Immature natural killer cell (primary cell): ENCODE results near the gene IL32. TPM values are rescaled to one million over a fixed set of nuclear protein-coding genes. Genes with fewer than 3 reads are reported as not detected.

Source experiments
- DNase-seq, 3 donors: peaks; one replicate each; pipeline ENCODE4 v3.0.0; 2022; ENCODE audit warnings: mixed read lengths in 1 of 3
- H3K27ac Mint-ChIP-seq, 6 donors: one replicate each; pipeline ENCODE4 v1.8.0; 2020; ENCODE audit warnings: mixed read lengths in 6 of 6, mild to moderate bottlenecking in 5 of 6, inconsistent platforms in 4 of 6, moderate library complexity in 3 of 6
- H3K27me3 Mint-ChIP-seq, 3 donors: one replicate each; pipeline ENCODE4 v1.8.0; 2020 to 2021; ENCODE audit warnings: low read depth in 3 of 3, mild to moderate bottlenecking in 3 of 3, mixed read lengths in 3 of 3, moderate library complexity in 3 of 3, inconsistent platforms in 1 of 3
- H3K36me3 Mint-ChIP-seq, 3 donors: one replicate each; pipeline ENCODE4 v1.8.0; 2020; ENCODE audit warnings: mixed read lengths in 3 of 3, inconsistent platforms in 2 of 3, mild to moderate bottlenecking in 2 of 3
- H3K4me1 Mint-ChIP-seq, 2 donors: one replicate each; pipeline ENCODE4 v1.8.0; 2020; ENCODE audit warnings: inconsistent platforms in 2 of 2, mild to moderate bottlenecking in 2 of 2, mixed read lengths in 2 of 2, moderate library complexity in 1 of 2
- H3K4me3 Mint-ChIP-seq, 5 donors: one replicate each; pipeline ENCODE4 v1.8.0; 2020; ENCODE audit warnings: mild to moderate bottlenecking in 5 of 5, mixed read lengths in 5 of 5, inconsistent platforms in 3 of 5, moderate library complexity in 3 of 5
- H3K9me3 Mint-ChIP-seq, 6 donors: one replicate each; pipeline ENCODE4 v1.8.0; 2020; ENCODE audit warnings: mild to moderate bottlenecking in 6 of 6, mixed read lengths in 6 of 6, inconsistent platforms in 4 of 6, moderate library complexity in 3 of 6
- polyA plus RNA-seq, 3 donors: library from polyadenylated mRNA; unstranded; fragments of 300-500 nt; fragmentation: Illumina TruSeq; gene quantifications; one replicate each; pipeline ENCODE4 v1.2.3, GENCODE V29; 2021

Gene IL32
- polyA plus RNA-seq, 3 donors from 2014 or later = 878 to 1,331 (median 944) TPM

DNA sequence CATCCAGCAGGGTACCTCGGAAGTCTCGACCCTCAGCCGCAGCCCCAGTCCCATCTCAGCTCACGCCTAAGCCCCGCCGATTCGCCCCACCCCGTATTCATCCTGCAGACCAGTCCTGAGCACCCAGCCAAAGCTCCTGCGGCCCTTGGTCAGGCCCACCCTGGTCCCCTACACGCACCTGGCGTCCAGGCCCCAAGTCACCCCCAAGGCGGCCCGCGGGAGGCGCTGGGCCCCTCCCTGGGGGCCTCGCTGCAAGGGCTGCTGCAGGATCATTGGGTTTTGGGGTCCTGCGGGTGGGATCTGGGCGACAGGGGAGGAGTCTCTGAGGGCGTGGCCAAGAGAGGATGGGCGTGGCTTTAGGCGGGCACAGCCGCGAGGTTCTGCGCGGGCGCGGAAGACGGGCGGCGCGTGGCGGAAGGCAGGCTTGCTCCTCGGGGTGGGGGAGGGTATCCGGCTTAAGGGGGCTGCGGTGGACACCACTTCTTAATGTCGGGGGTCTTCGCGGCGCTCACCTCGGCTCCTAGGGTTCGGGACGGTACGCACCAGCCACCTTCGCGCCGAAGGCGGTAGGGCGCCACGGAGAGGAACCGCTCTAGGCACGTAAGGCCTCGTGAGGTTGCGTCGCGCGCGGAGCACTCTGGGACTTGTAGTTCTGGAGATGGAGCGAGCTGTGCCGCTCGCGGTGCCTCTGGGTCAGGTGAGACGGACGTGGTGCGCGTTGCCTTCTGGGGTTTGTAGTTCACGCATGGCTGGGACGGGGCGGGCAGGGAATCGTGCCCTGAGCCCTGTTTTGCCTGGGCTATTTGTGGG lies 41.6 kb upstream of the IL32 start, which contains the start of the genes HCFC1R1 and THOC6:
Gene HCFC1R1 (minus strand): TSS at position 274 of the 810 bp plus-strand sequence. CDS start 1 bp downstream, at position 273.
Gene THOC6 (plus strand): TSS at position 367 of the 810 bp plus-strand sequence. CDS start 292 bp downstream, at position 659.
- peak within 1 kb of the TSS; percentile 79 to 96 (median 94) for H3K27ac Mint-ChIP-seq
- peaks cover 45% of the 10 kb centered on the region in 2 donors for H3K4me1 Mint-ChIP-seq
- H3K36me3 Mint-ChIP-seq = peaks cover 3 to 15% (median 4%) of the 10 kb centered on the region in 3 donors
- DNase-seq = peak; percentile 92
- peak within 1 kb of the TSS; percentile 86 to 94 (median 90) for H3K4me3 Mint-ChIP-seq
- peaks cover 3 to 11% (median 9%) of the 10 kb centered on the region in 3 donors for H3K27me3 Mint-ChIP-seq
- H3K9me3 Mint-ChIP-seq = no peaks in the 10 kb centered on the region

- peak overlapping the region in 1 of 5 donors; percentile 4 for H3K4me3 Mint-ChIP-seq
- peaks cover 7 to 12% (median 8%) of the 10 kb centered on the region in 3 donors for H3K27me3 Mint-ChIP-seq
- peaks cover 4 to 15% (median 7%) of the 10 kb centered on the region in 3 donors for H3K36me3 Mint-ChIP-seq
- H3K4me1 Mint-ChIP-seq = peaks cover 45 to 47% of the 10 kb centered on the region in 2 donors
- DNase-seq = no peak
- no peaks in the 10 kb centered on the region for H3K9me3 Mint-ChIP-seq
- no peak overlapping the region for H3K27ac Mint-ChIP-seq
Measured at GRCh38 chr16:3025032-3026002, 40.1 kb upstream of the IL32 start.

GRCh38 chr16:3026003-3026378 lies 39.4 kb upstream of the IL32 start:
- no peaks in the 10 kb centered on the region for H3K9me3 Mint-ChIP-seq
- H3K4me3 Mint-ChIP-seq = no peak overlapping the region
- no peak overlapping the region for H3K27ac Mint-ChIP-seq
- DNase-seq = no peak
- peaks cover 40 to 43% of the 10 kb centered on the region in 2 donors for H3K4me1 Mint-ChIP-seq
- H3K36me3 Mint-ChIP-seq = peaks cover 4 to 15% (median 7%) of the 10 kb centered on the region in 3 donors
- peaks cover 8 to 12% (median 9%) of the 10 kb centered on the region in 3 donors for H3K27me3 Mint-ChIP-seq

- peak overlapping the region in 1 of 6 donors; percentile 24 for H3K27ac Mint-ChIP-seq
- peaks cover 4 to 15% (median 7%) of the 10 kb centered on the region in 3 donors for H3K36me3 Mint-ChIP-seq
- no peak overlapping the region for H3K4me3 Mint-ChIP-seq
- DNase-seq = no peak
- peaks cover 32 to 36% of the 10 kb centered on the region in 2 donors for H3K4me1 Mint-ChIP-seq
- peaks cover 0 to 1% (median 0%) of the 10 kb centered on the region in 6 donors for H3K9me3 Mint-ChIP-seq
- peaks cover 5 to 10% (median 9%) of the 10 kb centered on the region in 3 donors for H3K27me3 Mint-ChIP-seq
Measured at GRCh38 chr16:3026609-3027488, 38.6 kb upstream of the IL32 start.

DNA sequence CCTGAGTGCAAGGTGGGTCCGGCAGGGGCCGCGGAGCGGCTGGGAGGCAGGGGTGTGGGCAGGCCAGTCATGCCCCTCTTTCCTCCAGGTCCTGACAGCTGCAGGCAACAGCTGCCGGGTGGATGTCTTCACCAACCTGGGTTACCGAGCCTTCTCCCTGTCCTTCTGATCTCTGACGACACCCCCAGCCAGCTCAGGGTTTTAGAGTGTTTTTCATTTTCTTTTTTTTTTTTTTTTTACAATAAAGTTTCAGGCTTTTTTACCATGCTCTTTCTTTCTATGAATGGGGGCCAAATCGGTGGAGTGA lies 38.0 kb upstream of the IL32 start:
- no peak overlapping the region for H3K27ac Mint-ChIP-seq
- peaks cover 26 to 30% of the 10 kb centered on the region in 2 donors for H3K4me1 Mint-ChIP-seq
- H3K27me3 Mint-ChIP-seq = peaks cover 6 to 11% (median 10%) of the 10 kb centered on the region in 3 donors
- DNase-seq = no peak
- peaks cover 0 to 1% (median 0%) of the 10 kb centered on the region in 6 donors for H3K9me3 Mint-ChIP-seq
- H3K4me3 Mint-ChIP-seq = no peak overlapping the region
- peaks cover 4 to 15% (median 7%) of the 10 kb centered on the region in 3 donors for H3K36me3 Mint-ChIP-seq

DNA sequence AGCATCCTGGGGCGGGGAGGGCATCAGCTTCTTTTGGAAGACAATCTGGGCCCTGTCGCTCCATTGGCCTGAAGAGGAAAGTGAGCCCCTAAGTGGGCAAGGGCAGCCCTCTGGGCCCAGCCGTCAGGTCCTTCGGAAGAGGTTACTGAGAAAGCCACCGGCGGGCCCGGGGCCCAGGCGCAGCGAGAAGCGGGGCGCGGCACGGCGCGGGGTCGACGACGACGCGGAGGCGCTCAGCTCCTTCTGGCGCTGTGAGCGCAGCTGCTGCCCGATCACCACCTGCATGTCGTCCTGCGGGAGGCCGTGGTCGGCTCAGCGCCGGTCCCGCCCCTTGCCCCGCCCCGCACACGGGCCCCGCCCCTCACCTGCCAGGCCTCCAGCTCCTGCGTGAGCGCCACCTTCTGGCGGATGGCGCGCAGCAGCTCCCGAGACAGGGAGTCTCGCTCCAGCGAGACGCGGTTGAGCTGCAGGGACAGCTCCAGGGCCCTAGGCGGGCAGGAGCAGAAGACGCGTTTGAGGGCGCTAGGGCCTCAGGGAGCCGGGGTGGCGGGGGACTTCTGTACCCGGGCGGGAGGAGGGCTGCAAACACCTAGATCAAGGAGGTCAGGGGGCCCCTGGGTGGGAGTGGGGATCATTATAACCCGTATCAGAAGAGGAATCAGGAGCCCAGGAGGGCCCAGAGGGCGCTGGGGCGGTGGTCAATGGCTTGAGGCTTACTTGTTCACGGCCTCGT lies 37.3 kb upstream of the IL32 start:
- peaks cover 10 to 17% (median 14%) of the 10 kb centered on the region in 3 donors for H3K27me3 Mint-ChIP-seq
- peaks cover 19 to 23% of the 10 kb centered on the region in 2 donors for H3K4me1 Mint-ChIP-seq
- H3K36me3 Mint-ChIP-seq = peaks cover 4 to 15% (median 7%) of the 10 kb centered on the region in 3 donors
- H3K4me3 Mint-ChIP-seq = peak overlapping the region in 2 of 5 donors; percentile 33 to 44
- H3K27ac Mint-ChIP-seq = no peak overlapping the region
- peaks cover 0 to 1% (median 0%) of the 10 kb centered on the region in 6 donors for H3K9me3 Mint-ChIP-seq
- DNase-seq = peak; percentile 73 to 75 (median 75)

DNA sequence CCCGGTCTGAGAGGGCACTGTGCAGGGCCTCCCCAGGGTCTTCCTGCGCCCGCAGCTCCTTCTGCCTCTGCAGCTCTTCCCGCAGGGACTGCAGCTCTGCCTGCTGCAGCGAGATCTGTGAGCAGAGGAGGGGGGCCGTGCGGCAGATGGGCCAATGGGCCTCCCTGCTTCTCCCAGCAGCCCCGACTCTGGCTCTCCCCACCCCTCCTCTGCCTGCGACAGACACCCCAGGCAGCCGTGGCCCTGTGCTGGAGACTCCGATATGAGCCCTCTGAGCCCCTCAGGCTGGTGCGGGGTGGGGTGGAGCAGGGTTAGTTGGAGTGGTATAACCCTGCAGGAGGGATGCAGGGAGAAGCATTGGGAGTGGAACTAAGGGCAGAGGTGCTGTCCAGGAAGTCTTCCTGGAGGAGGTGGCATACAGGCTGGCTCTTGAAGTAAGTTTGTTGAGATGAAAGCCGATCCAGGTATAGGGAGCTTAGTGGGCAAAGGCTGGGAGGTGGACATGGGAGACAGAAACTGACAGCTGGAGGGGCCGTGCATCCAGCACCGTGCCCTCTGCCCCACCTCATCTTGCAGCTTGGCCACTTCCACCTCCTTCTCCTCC lies 36.6 kb upstream of the IL32 start:
- H3K4me1 Mint-ChIP-seq = peaks cover 13 to 17% of the 10 kb centered on the region in 2 donors
- H3K36me3 Mint-ChIP-seq = peaks cover 4 to 15% (median 7%) of the 10 kb centered on the region in 3 donors
- no peak overlapping the region for H3K4me3 Mint-ChIP-seq
- H3K27ac Mint-ChIP-seq = no peak overlapping the region
- H3K27me3 Mint-ChIP-seq = peaks cover 14 to 21% (median 20%) of the 10 kb centered on the region in 3 donors
- DNase-seq = no peak
- peaks cover 0 to 1% (median 0%) of the 10 kb centered on the region in 6 donors for H3K9me3 Mint-ChIP-seq

GRCh38 chr16:3029491-3030221 lies 35.8 kb upstream of the IL32 start:
- Mint-ChIP-seq H3K4me1 (peaks cover 6 to 11% of the 10 kb centered on the region in 2 donors), H3K27me3 (peaks cover 13 to 24% (median 23%) of the 10 kb centered on the region in 3 donors), H3K27ac (no peak overlapping the region), H3K9me3 (peaks cover 0 to 1% (median 0%) of the 10 kb centered on the region in 6 donors), H3K4me3 (peak overlapping the region in 4 of 5 donors; percentile 1 to 68 (median 18)), H3K36me3 (peaks cover 4 to 12% (median 4%) of the 10 kb centered on the region in 3 donors)
- DNase-seq = no peak

DNA sequence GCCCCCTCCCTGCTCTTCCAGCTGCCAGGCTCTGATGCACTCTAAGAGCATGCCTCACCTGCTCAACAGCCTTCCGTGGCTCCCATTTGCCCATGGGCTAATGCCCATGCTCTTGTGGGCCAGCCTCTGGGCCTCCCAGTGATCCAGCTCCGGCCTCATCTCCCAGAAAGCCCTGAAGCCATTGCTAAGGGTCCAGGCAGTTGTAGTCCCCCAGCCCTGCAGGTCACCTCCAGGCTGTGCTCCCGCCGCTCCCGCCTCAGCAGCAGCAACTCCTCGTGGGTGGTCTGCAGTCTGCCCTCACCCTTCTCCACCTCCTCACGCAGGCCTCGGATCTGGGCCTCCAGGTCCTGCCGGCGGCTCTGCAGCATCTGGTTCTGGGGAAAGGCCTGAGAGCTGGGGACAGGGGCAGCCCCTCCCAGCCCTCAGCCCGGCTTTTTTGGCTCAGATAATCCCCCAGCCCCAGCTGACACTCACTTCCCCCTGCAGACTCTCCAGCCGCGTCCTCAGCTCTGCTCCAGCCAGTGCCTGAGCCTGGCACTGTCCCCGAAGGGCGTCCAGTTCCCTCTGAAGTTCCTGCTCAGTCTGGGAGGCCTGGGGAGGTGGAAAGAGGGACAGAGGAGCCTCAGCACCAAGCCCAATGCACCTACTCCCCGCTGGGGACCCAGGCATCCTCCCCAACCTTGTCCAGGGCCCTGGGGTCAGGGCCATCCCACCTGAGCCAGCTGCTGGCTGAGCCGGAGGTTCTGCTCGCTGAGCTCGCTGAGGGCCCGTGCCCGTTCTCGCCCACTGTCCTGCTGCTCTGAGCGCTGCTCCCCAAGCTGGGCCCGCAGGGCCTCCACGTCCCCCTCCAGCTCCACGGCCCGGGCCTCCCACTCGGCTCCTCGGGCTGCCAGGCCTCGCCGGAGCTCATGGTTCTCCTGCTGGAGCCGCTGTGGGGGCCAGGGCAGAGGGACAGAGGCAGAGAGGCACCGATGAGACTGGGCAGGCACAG lies 34.9 kb upstream of the IL32 start:
- Mint-ChIP-seq H3K4me1 (peaks cover 6 to 11% of the 10 kb centered on the region in 2 donors), H3K27ac (no peak overlapping the region), H3K27me3 (peaks cover 16 to 29% (median 23%) of the 10 kb centered on the region in 3 donors), H3K36me3 (peaks cover 4 to 12% (median 4%) of the 10 kb centered on the region in 3 donors), H3K9me3 (peaks cover 0 to 1% (median 0%) of the 10 kb centered on the region in 6 donors), H3K4me3 (peak overlapping the region in 4 of 5 donors; percentile 1 to 68 (median 18))
- DNase-seq = no peak

DNA sequence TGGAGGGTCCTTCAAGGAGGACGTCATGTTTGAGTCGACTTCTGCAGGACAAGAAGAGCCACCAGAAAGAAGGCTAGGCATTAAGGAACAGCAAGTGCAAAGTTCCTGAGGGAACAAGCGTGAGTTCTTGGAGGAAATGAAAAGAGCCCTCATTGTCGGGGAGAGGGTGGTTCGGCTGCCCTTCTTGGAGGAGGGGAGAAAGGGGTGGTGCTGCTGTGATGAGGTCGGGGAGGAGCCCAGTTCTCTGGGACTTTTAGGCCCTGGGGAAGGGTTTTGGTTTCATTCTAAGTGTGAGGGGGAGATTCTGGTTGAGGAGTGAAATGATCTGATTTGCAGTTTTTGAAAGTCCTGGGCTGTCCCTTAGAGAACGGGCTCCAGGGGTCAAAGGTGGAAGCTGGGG lies 32.8 kb upstream of the IL32 start:
- H3K4me1 Mint-ChIP-seq = peaks cover 6 to 14% of the 10 kb centered on the region in 2 donors
- no peak for DNase-seq
- peaks cover 0 to 1% (median 0%) of the 10 kb centered on the region in 6 donors for H3K9me3 Mint-ChIP-seq
- H3K4me3 Mint-ChIP-seq = no peak overlapping the region
- H3K27me3 Mint-ChIP-seq = peaks cover 22 to 41% (median 25%) of the 10 kb centered on the region in 3 donors
- no peak overlapping the region for H3K27ac Mint-ChIP-seq
- peaks cover 0 to 4% (median 0%) of the 10 kb centered on the region in 3 donors for H3K36me3 Mint-ChIP-seq
